ENCODE measurements around the gene ELMOD1.

Gene ELMOD1

GRCh38 chr11:107623183-107623582 lies 32.2 kb downstream of the ELMOD1 start:
- TF ChIP-seq SPI1 (IDR thresholded peaks at IDR 0.05; ENCODE audit: low read depth, low read length) = no peak
- no peak for TF ChIP-seq PAX5 (IDR thresholded peaks at IDR 0.05; ENCODE audit: insufficient read depth, low read length, severe bottlenecking)
- TF ChIP-seq TAF1 (IDR thresholded peaks at IDR 0.05; ENCODE audit: low read depth, low read length) = no peak
- no peak for TF ChIP-seq POU2F2 (IDR thresholded peaks at IDR 0.05; ENCODE audit: low read depth, low read length)
- no peak for TF ChIP-seq POLR2A (IDR thresholded peaks at IDR 0.05; ENCODE audit: low read depth, low read length)
- no peak for TF ChIP-seq POLR2AphosphoS5 (IDR thresholded peaks at IDR 0.05; ENCODE audit: low read depth, low read length)
- FAIRE-seq (no peak), DNase-seq (ENCODE audit: insufficient read length, low spot score) (no peak)

GRCh38 chr11:107624983-107625684 lies 34.2 kb downstream of the ELMOD1 start:
- TF ChIP-seq POLR2A (IDR thresholded peaks at IDR 0.05; ENCODE audit: low read depth, low read length) (no peak), POLR2AphosphoS5 (IDR thresholded peaks at IDR 0.05; ENCODE audit: low read depth, low read length) (no peak), POU2F2 (IDR thresholded peaks at IDR 0.05; ENCODE audit: low read depth, low read length) (no peak), SPI1 (IDR thresholded peaks at IDR 0.05; ENCODE audit: low read depth, low read length) (no peak), TAF1 (IDR thresholded peaks at IDR 0.05; ENCODE audit: low read depth, low read length) (no peak)
- FAIRE-seq = no peak
- no peak for DNase-seq (ENCODE audit: insufficient read length, low spot score)

- FAIRE-seq (no peak), DNase-seq (ENCODE audit: insufficient read length, low spot score) (no peak)
- no peak for TF ChIP-seq POLR2AphosphoS5 (IDR thresholded peaks at IDR 0.05; ENCODE audit: low read depth, low read length)
- no peak for TF ChIP-seq POU2F2 (IDR thresholded peaks at IDR 0.05; ENCODE audit: low read depth, low read length)
- TF ChIP-seq SPI1 (IDR thresholded peaks at IDR 0.05; ENCODE audit: low read depth, low read length) = no peak
- no peak for TF ChIP-seq POLR2A (IDR thresholded peaks at IDR 0.05; ENCODE audit: low read depth, low read length)
- TF ChIP-seq PAX5 (IDR thresholded peaks at IDR 0.05; ENCODE audit: insufficient read depth, low read length, severe bottlenecking) = no peak
- no peak for TF ChIP-seq TAF1 (IDR thresholded peaks at IDR 0.05; ENCODE audit: low read depth, low read length)
These were observed 34.7 kb downstream of the ELMOD1 start for GRCh38 chr11:107625685-107625989.

- no peak for DNase-seq (ENCODE audit: insufficient read length, low spot score)
- TF ChIP-seq POLR2A (IDR thresholded peaks at IDR 0.05; ENCODE audit: low read depth, low read length) (no peak), PAX5 (IDR thresholded peaks at IDR 0.05; ENCODE audit: insufficient read depth, low read length, severe bottlenecking) (no peak), TAF1 (IDR thresholded peaks at IDR 0.05; ENCODE audit: low read depth, low read length) (no peak), POU2F2 (IDR thresholded peaks at IDR 0.05; ENCODE audit: low read depth, low read length) (no peak), SPI1 (IDR thresholded peaks at IDR 0.05; ENCODE audit: low read depth, low read length) (no peak), POLR2AphosphoS5 (IDR thresholded peaks at IDR 0.05; ENCODE audit: low read depth, low read length) (no peak)
- no peak for FAIRE-seq
These were observed 40.1 kb downstream of the ELMOD1 start for GRCh38 chr11:107631043-107631442.

GRCh38 chr11:107631931-107632330 lies 41.0 kb downstream of the ELMOD1 start:
- no peak for FAIRE-seq
- TF ChIP-seq POLR2A (IDR thresholded peaks at IDR 0.05; ENCODE audit: low read depth, low read length) = no peak
- no peak for TF ChIP-seq SPI1 (IDR thresholded peaks at IDR 0.05; ENCODE audit: low read depth, low read length)
- DNase-seq (ENCODE audit: insufficient read length, low spot score) = no peak

GRCh38 chr11:107646783-107647182 lies 55.8 kb downstream of the ELMOD1 start:
- DNase-seq (ENCODE audit: insufficient read length, low spot score) (no peak), FAIRE-seq (no peak)
- TF ChIP-seq POU2F2 (IDR thresholded peaks at IDR 0.05; ENCODE audit: low read depth, low read length) (no peak), POLR2AphosphoS5 (IDR thresholded peaks at IDR 0.05; ENCODE audit: low read depth, low read length) (no peak), PAX5 (IDR thresholded peaks at IDR 0.05; ENCODE audit: insufficient read depth, low read length, severe bottlenecking) (no peak), POLR2A (IDR thresholded peaks at IDR 0.05; ENCODE audit: low read depth, low read length) (no peak), SPI1 (IDR thresholded peaks at IDR 0.05; ENCODE audit: low read depth, low read length) (no peak), TAF1 (IDR thresholded peaks at IDR 0.05; ENCODE audit: low read depth, low read length) (no peak)

- TF ChIP-seq POU2F2 (IDR thresholded peaks at IDR 0.05; ENCODE audit: low read depth, low read length) (no peak), PAX5 (IDR thresholded peaks at IDR 0.05; ENCODE audit: insufficient read depth, low read length, severe bottlenecking) (no peak), TAF1 (IDR thresholded peaks at IDR 0.05; ENCODE audit: low read depth, low read length) (no peak), POLR2A (IDR thresholded peaks at IDR 0.05; ENCODE audit: low read depth, low read length) (no peak)
- FAIRE-seq = no peak
- DNase-seq (ENCODE audit: insufficient read length, low spot score) = no peak
These were observed 57.3 kb downstream of the ELMOD1 start for GRCh38 chr11:107648242-107648641.

GRCh38 chr11:107651672-107652071 lies 60.7 kb downstream of the ELMOD1 start:
- TF ChIP-seq POLR2AphosphoS5 (IDR thresholded peaks at IDR 0.05; ENCODE audit: low read depth, low read length) (no peak), PAX5 (IDR thresholded peaks at IDR 0.05; ENCODE audit: insufficient read depth, low read length, severe bottlenecking) (no peak)
- DNase-seq (ENCODE audit: insufficient read length, low spot score) = no peak
- no peak for FAIRE-seq

- TF ChIP-seq POLR2A (IDR thresholded peaks at IDR 0.05; ENCODE audit: low read depth, low read length) (no peak), SPI1 (IDR thresholded peaks at IDR 0.05; ENCODE audit: low read depth, low read length) (no peak), POU2F2 (IDR thresholded peaks at IDR 0.05; ENCODE audit: low read depth, low read length) (no peak), PAX5 (IDR thresholded peaks at IDR 0.05; ENCODE audit: insufficient read depth, low read length, severe bottlenecking) (no peak), TAF1 (IDR thresholded peaks at IDR 0.05; ENCODE audit: low read depth, low read length) (no peak), POLR2AphosphoS5 (IDR thresholded peaks at IDR 0.05; ENCODE audit: low read depth, low read length) (no peak)
- no peak for FAIRE-seq
- no peak for DNase-seq (ENCODE audit: insufficient read length, low spot score)
These were observed 62.1 kb downstream of the ELMOD1 start for GRCh38 chr11:107653076-107653475.

GRCh38 chr11:107655602-107656001 lies 64.7 kb downstream of the ELMOD1 start:
- DNase-seq (ENCODE audit: insufficient read length, low spot score) (no peak), FAIRE-seq (no peak)
- TF ChIP-seq SPI1 (IDR thresholded peaks at IDR 0.05; ENCODE audit: low read depth, low read length) (no peak), POU2F2 (IDR thresholded peaks at IDR 0.05; ENCODE audit: low read depth, low read length) (no peak), PAX5 (IDR thresholded peaks at IDR 0.05; ENCODE audit: insufficient read depth, low read length, severe bottlenecking) (no peak), TAF1 (IDR thresholded peaks at IDR 0.05; ENCODE audit: low read depth, low read length) (no peak), POLR2A (IDR thresholded peaks at IDR 0.05; ENCODE audit: low read depth, low read length) (no peak), POLR2AphosphoS5 (IDR thresholded peaks at IDR 0.05; ENCODE audit: low read depth, low read length) (no peak)
